HepG2 (cell line): ENCODE results near the gene TRMT1. TPM values are rescaled to one million over a fixed set of nuclear protein-coding genes. Genes with fewer than 3 reads are reported as not detected.

ENCODE experiments used
- CBX5 ChIP-seq: sonication (generic); formaldehyde crosslinking; IDR thresholded peaks from 2 replicates; pipeline ENCODE4 v1.4.0; 2020; ENCODE audit warnings: missing genetic modification reagents, borderline replicate concordance
- DNMT1 ChIP-seq: sonication (generic); formaldehyde crosslinking; IDR thresholded peaks from 2 replicates; pipeline ENCODE4 v1.5.1; 2020; ENCODE audit warnings: mild to moderate bottlenecking, missing genetic modification reagents
- GATAD2A ChIP-seq: IDR thresholded peaks from 2 replicates; pipeline ENCODE4 v1.6.1; 2016
- HNRNPH1 ChIP-seq: fragments of 200-400 bp; formaldehyde crosslinking; optimal IDR thresholded peaks from 2 replicates; pipeline ENCODE3; 2017; ENCODE audit warnings: mild to moderate bottlenecking, low read depth, low read length
- JUND ChIP-seq: sonication (generic); formaldehyde crosslinking; IDR thresholded peaks from 2 replicates; pipeline ENCODE4 v1.8.0; 2022; ENCODE audit warnings: mild to moderate bottlenecking, missing genetic modification reagents
- KAT8 ChIP-seq: IDR thresholded peaks from 2 replicates; pipeline ENCODE4 v1.6.1; 2016; ENCODE audit warnings: missing genetic modification reagents, missing compliant biosample characterization
- MTF1 ChIP-seq: sonication (generic); formaldehyde crosslinking; IDR thresholded peaks from 2 replicates; pipeline ENCODE4 v1.5.0; 2020; ENCODE audit warnings: missing genetic modification reagents
- SIN3B ChIP-seq: fragments of 150-350 bp; IDR thresholded peaks from 2 replicates; pipeline ENCODE4 v1.6.1; 2014; ENCODE audit warnings: low read length
- TBX2 ChIP-seq: sonication (generic); formaldehyde crosslinking; IDR thresholded peaks from 2 replicates; pipeline ENCODE4 v1.5.0; 2020; ENCODE audit warnings: missing genetic modification reagents, mild to moderate bottlenecking, borderline replicate concordance
- THAP9 ChIP-seq: sonication (generic); formaldehyde crosslinking; IDR thresholded peaks from 2 replicates; pipeline ENCODE4; 2020; ENCODE audit warnings: missing genetic modification reagents, mild to moderate bottlenecking, borderline replicate concordance
- YEATS4 ChIP-seq: sonication (generic); formaldehyde crosslinking; IDR thresholded peaks from 2 replicates; pipeline ENCODE4 v1.4.0; 2020; ENCODE audit warnings: missing genetic modification reagents, borderline replicate concordance
- ZNF446 ChIP-seq: sonication (generic); formaldehyde crosslinking; IDR thresholded peaks from 2 replicates; pipeline ENCODE4 v1.5.0; 2020; ENCODE audit warnings: mild to moderate bottlenecking, missing genetic modification reagents
- ZNF501 ChIP-seq: sonication (generic); formaldehyde crosslinking; IDR thresholded peaks from 2 replicates; pipeline ENCODE4 v1.5.1; 2020; ENCODE audit warnings: mild to moderate bottlenecking, moderate library complexity, missing genetic modification reagents
- ZNF576 ChIP-seq: sonication (generic); formaldehyde crosslinking; IDR thresholded peaks from 2 replicates; pipeline ENCODE4 v1.4.0; 2020; ENCODE audit warnings: mild to moderate bottlenecking, missing genetic modification reagents
- ZNF747 ChIP-seq: sonication (generic); formaldehyde crosslinking; IDR thresholded peaks from 2 replicates; pipeline ENCODE4 v1.8.1; 2023; ENCODE audit warnings: missing genetic modification reagents, mild to moderate bottlenecking, borderline replicate concordance
- ZNF749 ChIP-seq: sonication (generic); formaldehyde crosslinking; IDR thresholded peaks from 2 replicates; pipeline ENCODE4 v1.8.0; 2022; ENCODE audit warnings: mild to moderate bottlenecking, missing genetic modification reagents, moderate library complexity, borderline replicate concordance
- polyA plus RNA-seq, 8 experiments: library from polyadenylated mRNA; depleted of rRNA in 3 of 8; stranded (reverse) in 7 of 8; unstranded in 1 of 8; fragments of >200 nt; fragmentation: Illumina TruSeq in 4 of 8; extraction: Trizol in 4 of 8; gene quantifications; 2 replicates each; pipeline versions ENCODE4 v1.2.1 to v1.2.3, GENCODE V29; 2011 to 2016; ENCODE audit warnings: low read depth in 4 of 8, missing spikeins in 1 of 8, mixed read lengths in 1 of 8; ENCODE audit not compliant: insufficient read depth in 1 of 8
- total RNA-seq, 5 experiments: library from RNA; depleted of rRNA; stranded (reverse); fragments of >200 nt; fragmentation: Illumina TruSeq; extraction: Trizol; gene quantifications; 2 replicates each; pipeline ENCODE4 v1.2.3, GENCODE V29; 2016; ENCODE audit warnings: low read depth in 1 of 5
- TF ChIP-seq, protein P1 (sequence below): sonication (generic); formaldehyde crosslinking; IDR thresholded peaks from 2 replicates; pipeline ENCODE4 v1.4.0; 2020; ENCODE audit warnings: mild to moderate bottlenecking, missing genetic modification reagents
- TF ChIP-seq, protein P2 (sequence below): sonication (generic); formaldehyde crosslinking; conservative IDR thresholded peaks from 2 replicates; pipeline ENCODE4 v1.4.0; 2020; ENCODE audit warnings: mild to moderate bottlenecking, missing genetic modification reagents, moderate library complexity
- TF ChIP-seq, protein P3 (sequence below): sonication (generic); formaldehyde crosslinking; IDR thresholded peaks from 2 replicates; pipeline ENCODE4 v1.4.0; 2020; ENCODE audit warnings: mild to moderate bottlenecking, missing genetic modification reagents

TRMT1 gene
- total and polyA plus RNA-seq, 2 of the 13 experiments (the other 11 are each of a cell fraction or from before 2014, with no cell fraction given) = 35.5 to 44.1 TPM

DNA sequence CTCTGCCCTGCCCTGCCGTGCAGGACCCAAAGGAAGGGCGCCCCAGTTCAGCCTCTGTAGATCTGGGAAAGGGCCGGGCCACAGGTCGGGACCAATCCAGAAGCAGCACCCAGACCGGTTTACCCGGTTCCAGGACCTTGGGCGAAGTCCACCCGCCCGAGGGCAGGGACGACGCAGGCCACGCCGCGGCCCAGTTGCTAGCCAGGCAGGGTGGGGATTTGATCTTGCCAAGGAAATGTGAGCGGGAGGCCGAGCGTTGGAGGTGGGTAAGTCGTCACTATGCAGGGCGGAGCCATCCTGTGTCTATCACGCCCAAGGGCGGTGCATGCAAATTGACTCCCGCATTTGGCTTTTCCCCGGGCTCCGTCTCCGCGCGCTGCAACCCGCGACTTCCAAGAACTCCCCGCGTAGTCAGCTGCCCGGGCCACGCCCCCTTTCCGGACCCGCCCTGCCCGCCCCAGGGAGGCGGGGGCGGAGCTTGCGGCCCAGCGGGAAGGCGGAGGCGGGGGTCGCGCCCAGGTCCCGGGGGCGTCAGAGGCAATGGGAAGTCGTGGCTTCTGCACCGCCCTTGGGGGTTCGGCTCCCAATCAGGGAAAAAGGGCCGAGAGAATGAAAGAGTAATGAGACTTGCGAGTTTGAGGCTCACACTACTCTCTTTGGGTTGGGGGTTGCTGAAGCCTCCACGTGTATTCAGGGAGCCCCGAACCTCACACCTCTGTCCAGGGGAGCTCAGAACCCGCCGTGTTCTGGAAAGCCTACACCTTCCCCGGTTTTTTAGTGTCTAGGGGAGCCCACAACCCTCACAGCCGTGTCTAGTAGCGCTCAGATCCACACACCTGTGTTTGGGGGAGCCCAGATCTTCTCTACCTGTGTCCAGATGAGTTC lies 46.4 kb upstream of the TRMT1 start (continued):
- TF ChIP-seq ZNF747 (CRISPR knock-in tag) = peak; percentile 95; the same call in 1 of the 2 replicates
- no peak for TF ChIP-seq SIN3B
- TF ChIP-seq CBX5 (CRISPR knock-in tag) = peak; percentile 81; the same call in 1 of the 2 replicates
- TF ChIP-seq YEATS4 = peak; percentile 71; the same call in 1 of the 2 replicates
- TF ChIP-seq MTF1 (CRISPR knock-in tag) = no peak
- TF ChIP-seq, protein P1, sequence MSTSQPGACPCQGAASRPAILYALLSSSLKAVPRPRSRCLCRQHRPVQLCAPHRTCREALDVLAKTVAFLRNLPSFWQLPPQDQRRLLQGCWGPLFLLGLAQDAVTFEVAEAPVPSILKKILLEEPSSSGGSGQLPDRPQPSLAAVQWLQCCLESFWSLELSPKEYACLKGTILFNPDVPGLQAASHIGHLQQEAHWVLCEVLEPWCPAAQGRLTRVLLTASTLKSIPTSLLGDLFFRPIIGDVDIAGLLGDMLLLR (CRISPR knock-in tag) = peak; percentile 50; the same call in 1 of the 2 replicates
- peak; percentile 88 for TF ChIP-seq GATAD2A (CRISPR knock-in tag)
- no peak for TF ChIP-seq ZNF576 (CRISPR knock-in tag)
- no peak; the same call in 1 of the 2 replicates for TF ChIP-seq KAT8 (CRISPR knock-in tag)
- TF ChIP-seq, protein P2, sequence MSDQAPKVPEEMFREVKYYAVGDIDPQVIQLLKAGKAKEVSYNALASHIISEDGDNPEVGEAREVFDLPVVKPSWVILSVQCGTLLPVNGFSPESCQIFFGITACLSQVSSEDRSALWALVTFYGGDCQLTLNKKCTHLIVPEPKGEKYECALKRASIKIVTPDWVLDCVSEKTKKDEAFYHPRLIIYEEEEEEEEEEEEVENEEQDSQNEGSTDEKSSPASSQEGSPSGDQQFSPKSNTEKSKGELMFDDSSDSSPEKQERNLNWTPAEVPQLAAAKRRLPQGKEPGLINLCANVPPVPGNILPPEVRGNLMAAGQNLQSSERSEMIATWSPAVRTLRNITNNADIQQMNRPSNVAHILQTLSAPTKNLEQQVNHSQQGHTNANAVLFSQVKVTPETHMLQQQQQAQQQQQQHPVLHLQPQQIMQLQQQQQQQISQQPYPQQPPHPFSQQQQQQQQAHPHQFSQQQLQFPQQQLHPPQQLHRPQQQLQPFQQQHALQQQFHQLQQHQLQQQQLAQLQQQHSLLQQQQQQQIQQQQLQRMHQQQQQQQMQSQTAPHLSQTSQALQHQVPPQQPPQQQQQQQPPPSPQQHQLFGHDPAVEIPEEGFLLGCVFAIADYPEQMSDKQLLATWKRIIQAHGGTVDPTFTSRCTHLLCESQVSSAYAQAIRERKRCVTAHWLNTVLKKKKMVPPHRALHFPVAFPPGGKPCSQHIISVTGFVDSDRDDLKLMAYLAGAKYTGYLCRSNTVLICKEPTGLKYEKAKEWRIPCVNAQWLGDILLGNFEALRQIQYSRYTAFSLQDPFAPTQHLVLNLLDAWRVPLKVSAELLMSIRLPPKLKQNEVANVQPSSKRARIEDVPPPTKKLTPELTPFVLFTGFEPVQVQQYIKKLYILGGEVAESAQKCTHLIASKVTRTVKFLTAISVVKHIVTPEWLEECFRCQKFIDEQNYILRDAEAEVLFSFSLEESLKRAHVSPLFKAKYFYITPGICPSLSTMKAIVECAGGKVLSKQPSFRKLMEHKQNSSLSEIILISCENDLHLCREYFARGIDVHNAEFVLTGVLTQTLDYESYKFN (CRISPR knock-in tag) = peak; percentile 93
- TF ChIP-seq, protein P3, sequence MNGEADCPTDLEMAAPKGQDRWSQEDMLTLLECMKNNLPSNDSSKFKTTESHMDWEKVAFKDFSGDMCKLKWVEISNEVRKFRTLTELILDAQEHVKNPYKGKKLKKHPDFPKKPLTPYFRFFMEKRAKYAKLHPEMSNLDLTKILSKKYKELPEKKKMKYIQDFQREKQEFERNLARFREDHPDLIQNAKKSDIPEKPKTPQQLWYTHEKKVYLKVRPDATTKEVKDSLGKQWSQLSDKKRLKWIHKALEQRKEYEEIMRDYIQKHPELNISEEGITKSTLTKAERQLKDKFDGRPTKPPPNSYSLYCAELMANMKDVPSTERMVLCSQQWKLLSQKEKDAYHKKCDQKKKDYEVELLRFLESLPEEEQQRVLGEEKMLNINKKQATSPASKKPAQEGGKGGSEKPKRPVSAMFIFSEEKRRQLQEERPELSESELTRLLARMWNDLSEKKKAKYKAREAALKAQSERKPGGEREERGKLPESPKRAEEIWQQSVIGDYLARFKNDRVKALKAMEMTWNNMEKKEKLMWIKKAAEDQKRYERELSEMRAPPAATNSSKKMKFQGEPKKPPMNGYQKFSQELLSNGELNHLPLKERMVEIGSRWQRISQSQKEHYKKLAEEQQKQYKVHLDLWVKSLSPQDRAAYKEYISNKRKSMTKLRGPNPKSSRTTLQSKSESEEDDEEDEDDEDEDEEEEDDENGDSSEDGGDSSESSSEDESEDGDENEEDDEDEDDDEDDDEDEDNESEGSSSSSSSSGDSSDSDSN = peak; percentile 86
- TF ChIP-seq TBX2 (CRISPR knock-in tag) = peak; percentile 89
- TF ChIP-seq ZNF501 (CRISPR knock-in tag) = peak; percentile 85; the same call in 1 of the 2 replicates
- no peak for TF ChIP-seq ZNF749 (CRISPR knock-in tag)
- peak; percentile 52; the same call in 1 of the 2 replicates for TF ChIP-seq ZNF446
- TF ChIP-seq HNRNPH1 = no peak
- no peak for TF ChIP-seq DNMT1 (CRISPR knock-in tag)
- TF ChIP-seq JUND (CRISPR knock-in tag) = 0 out of 2 replicates have a peak, but pooled peaks have one; percentile 28
- peak; percentile 73; the same call in 1 of the 2 replicates for TF ChIP-seq THAP9 (CRISPR knock-in tag)
